ENCODE data around the gene FANK1.
"Not testable (repeated sequence)": the region's sequence is repeated elsewhere in the genome, so short reads cannot be mapped to it uniquely, and the experiment has no call there.

The FANK1 gene

GRCh38 chr10:125886914-125887512 is 9.4 kb upstream of the FANK1 start:
- H3K27ac ChIP-seq (replicated peaks) = no peak overlapping the region
- TF ChIP-seq SPI1 (IDR thresholded peaks at IDR 0.05; ENCODE audit: borderline replicate concordance, low read depth) = no peak
- no peak for TF ChIP-seq GABPA (IDR thresholded peaks at IDR 0.05; ENCODE audit: low read depth)
- H3K4me3 ChIP-seq (replicated peaks; ENCODE audit: insufficient read depth, low read length) = no peak overlapping the region
- DNase-seq (ENCODE audit: low read depth in 1 of 2, low spot score in 1 of 2) = no peak
- no peaks in the 10 kb centered on the region for H3K27me3 ChIP-seq (ENCODE audit: insufficient read depth, poor library complexity, severe bottlenecking)

- not testable (repeated sequence) for DNase-seq (ENCODE audit: low read depth in 1 of 2, low spot score in 1 of 2); H3K27ac ChIP-seq (replicated peaks); H3K4me3 ChIP-seq (replicated peaks; ENCODE audit: insufficient read depth, low read length); H3K27me3 ChIP-seq (ENCODE audit: insufficient read depth, poor library complexity, severe bottlenecking)
Measured at GRCh38 chr10:125889441-125889840, 6.9 kb upstream of the FANK1 start.

GRCh38 chr10:125892402-125892801 is 4.0 kb upstream of the FANK1 start:
- H3K27ac ChIP-seq (replicated peaks); DNase-seq (ENCODE audit: low read depth in 1 of 2, low spot score in 1 of 2); H3K27me3 ChIP-seq (ENCODE audit: insufficient read depth, poor library complexity, severe bottlenecking); H3K4me3 ChIP-seq (replicated peaks; ENCODE audit: insufficient read depth, low read length): not testable (repeated sequence)

- not testable (repeated sequence) for H3K27ac ChIP-seq (replicated peaks); DNase-seq (ENCODE audit: low read depth in 1 of 2, low spot score in 1 of 2); H3K4me3 ChIP-seq (replicated peaks; ENCODE audit: insufficient read depth, low read length); H3K27me3 ChIP-seq (ENCODE audit: insufficient read depth, poor library complexity, severe bottlenecking)
Measured at GRCh38 chr10:125894176-125894575, 2.2 kb upstream of the FANK1 start.

GRCh38 chr10:125895130-125896087 is 955 bp upstream of the FANK1 start:
- Histone ChIP-seq H3K4me3 (replicated peaks; ENCODE audit: insufficient read depth, low read length) (peak overlapping the region; percentile 96), H3K27ac (replicated peaks) (peak overlapping the region; percentile 72)
- H3K27me3 ChIP-seq (ENCODE audit: insufficient read depth, poor library complexity, severe bottlenecking) = not testable (repeated sequence)
- DNase-seq (ENCODE audit: low read depth in 1 of 2, low spot score in 1 of 2) = peak; percentile 12 to 49

GRCh38 chr10:125897317-125897716 is 953 bp downstream of the FANK1 start:
- not testable (repeated sequence) for H3K27ac ChIP-seq (replicated peaks); H3K4me3 ChIP-seq (replicated peaks; ENCODE audit: insufficient read depth, low read length); DNase-seq (ENCODE audit: low read depth in 1 of 2, low spot score in 1 of 2); H3K27me3 ChIP-seq (ENCODE audit: insufficient read depth, poor library complexity, severe bottlenecking)

GRCh38 chr10:125900963-125901362 is 4.6 kb downstream of the FANK1 start:
- H3K27me3 ChIP-seq (ENCODE audit: insufficient read depth, poor library complexity, severe bottlenecking); DNase-seq (ENCODE audit: low read depth in 1 of 2, low spot score in 1 of 2); H3K27ac ChIP-seq (replicated peaks); H3K4me3 ChIP-seq (replicated peaks; ENCODE audit: insufficient read depth, low read length): not testable (repeated sequence)

GRCh38 chr10:125903135-125903640 is 6.8 kb downstream of the FANK1 start:
- not testable (repeated sequence) for H3K4me3 ChIP-seq (replicated peaks; ENCODE audit: insufficient read depth, low read length); DNase-seq (ENCODE audit: low read depth in 1 of 2, low spot score in 1 of 2); H3K27me3 ChIP-seq (ENCODE audit: insufficient read depth, poor library complexity, severe bottlenecking); H3K27ac ChIP-seq (replicated peaks)

GRCh38 chr10:125905069-125905994 is 9.0 kb downstream of the FANK1 start:
- not testable (repeated sequence) for H3K4me3 ChIP-seq (replicated peaks; ENCODE audit: insufficient read depth, low read length); DNase-seq (ENCODE audit: low read depth in 1 of 2, low spot score in 1 of 2); H3K27ac ChIP-seq (replicated peaks); H3K27me3 ChIP-seq (ENCODE audit: insufficient read depth, poor library complexity, severe bottlenecking)

GRCh38 chr10:125907598-125907997 is 11.2 kb downstream of the FANK1 start:
- not testable (repeated sequence) for H3K4me3 ChIP-seq (replicated peaks; ENCODE audit: insufficient read depth, low read length); H3K27me3 ChIP-seq (ENCODE audit: insufficient read depth, poor library complexity, severe bottlenecking); H3K27ac ChIP-seq (replicated peaks)
- TF ChIP-seq SPI1 (IDR thresholded peaks at IDR 0.05; ENCODE audit: borderline replicate concordance, low read depth) = peak; percentile 93
- DNase-seq (ENCODE audit: low read depth in 1 of 2, low spot score in 1 of 2) = peak in 1 of 2 experiments; percentile 68

- H3K27me3 ChIP-seq (ENCODE audit: insufficient read depth, poor library complexity, severe bottlenecking); H3K4me3 ChIP-seq (replicated peaks; ENCODE audit: insufficient read depth, low read length); H3K27ac ChIP-seq (replicated peaks); DNase-seq (ENCODE audit: low read depth in 1 of 2, low spot score in 1 of 2): not testable (repeated sequence)
Measured at GRCh38 chr10:125908813-125909212, 12.4 kb downstream of the FANK1 start.

- not testable (repeated sequence) for H3K4me3 ChIP-seq (replicated peaks; ENCODE audit: insufficient read depth, low read length); H3K27me3 ChIP-seq (ENCODE audit: insufficient read depth, poor library complexity, severe bottlenecking); H3K27ac ChIP-seq (replicated peaks); DNase-seq (ENCODE audit: low read depth in 1 of 2, low spot score in 1 of 2)
Measured at GRCh38 chr10:125909491-125909890, 13.1 kb downstream of the FANK1 start.

All from HL-60 (cell line).